Loucy (cell line): ENCODE data around the gene CFAP77.

Experiments used
- CTCF ChIP-seq: fragments of 200-600 bp; sonication (generic); conservative IDR thresholded peaks from 2 replicates; pipeline ENCODE4 v1.5.1; 2014; ENCODE audit warnings: mild to moderate bottlenecking, antibody characterized with exemption, low read length
- EZH2phosphoT487 ChIP-seq: fragments of 200-600 bp; IDR thresholded peaks from 2 replicates; pipeline ENCODE4 v1.6.1; 2018; ENCODE audit warnings: antibody characterized with exemption, mild to moderate bottlenecking, moderate library complexity, borderline replicate concordance

- TF ChIP-seq CTCF (no peak), EZH2phosphoT487 (no peak)
Measured at GRCh38 chr9:132485393-132485792, 75.4 kb downstream of the CFAP77 start.
